H1 (cell line): Measurements from ENCODE around the gene NGEF. TPM values are rescaled to one million over a fixed set of nuclear protein-coding genes. Genes with fewer than 3 reads are reported as not detected.

Experiments used
- CTCF ChIA-PET: fragments of 300-600 bp; sonication (Branson Sonifier 250); formaldehyde crosslinking; loops from one replicate; lab custom pipeline; 2021; ENCODE audit not compliant: partially characterized antibody; lab: Charles Lee
- POLR2A ChIA-PET: fragments of 300-600 bp; sonication (Branson Sonifier 250); formaldehyde crosslinking; loops from one replicate; lab custom pipeline; 2021; ENCODE audit warnings: inconsistent platforms; ENCODE audit not compliant: partially characterized antibody; lab: Charles Lee
- DNase-seq, 2 experiments: peaks; one replicate each; pipeline versions ENCODE4 v3.0.0 to v3.0.0-alpha.2; 2010 to 2022; ENCODE audit warnings: low spot score in 2 of 2, low read depth in 1 of 2, mixed read lengths in 1 of 2
- FAIRE-seq: peaks from 2 replicates; lab custom pipeline; 2011; peaks lifted over from hg19 to GRCh38; lab: Jason Lieb, UNC
- H2AFZ ChIP-seq: 2 replicates; pipeline ENCODE4 v1.8.1; 2012; ENCODE audit warnings: low read length, inconsistent platforms
- H2AK5ac ChIP-seq: 2 replicates; pipeline ENCODE4 v1.6.1; 2013; ENCODE audit warnings: low read depth, low read length
- H2BK120ac ChIP-seq: replicated peaks from 2 replicates; pipeline ENCODE3; 2013; ENCODE audit warnings: low read depth, low read length, inconsistent platforms
- H2BK12ac ChIP-seq: 2 replicates; pipeline ENCODE4 v1.6.1; 2013; ENCODE audit warnings: low read depth, low read length
- H2BK15ac ChIP-seq: 2 replicates; pipeline ENCODE4 v1.6.1; 2013; ENCODE audit warnings: low read length
- H2BK20ac ChIP-seq: 2 replicates; pipeline ENCODE4 v1.6.1; 2013; ENCODE audit warnings: low read length
- H2BK5ac ChIP-seq: 2 replicates; pipeline ENCODE4 v1.6.1; 2013; ENCODE audit warnings: low read depth, low read length
- H3K14ac ChIP-seq: 2 replicates; pipeline ENCODE4 v1.6.1; 2013; ENCODE audit warnings: inconsistent platforms; ENCODE audit not compliant: insufficient read length
- H3K18ac ChIP-seq: 2 replicates; pipeline ENCODE4 v1.6.1; 2013; ENCODE audit warnings: low read length; ENCODE audit errors: extremely low read depth
- H3K23ac ChIP-seq: 2 replicates; pipeline ENCODE4 v1.6.1; 2013; ENCODE audit warnings: inconsistent platforms; ENCODE audit not compliant: insufficient read length
- H3K23me2 ChIP-seq: 2 replicates; pipeline ENCODE4 v1.6.1; 2013; ENCODE audit warnings: low read depth, low read length
- H3K27ac ChIP-seq: 2 replicates; pipeline ENCODE4 v1.6.1; 2011; ENCODE audit warnings: low read depth, low read length, inconsistent platforms
- H3K27me3 ChIP-seq, 4 experiments: replicated peaks in 1 of 4; 1 replicate in 1 of 4; 2 replicates in 3 of 4; pipeline versions ENCODE4 v1.6.1 to v1.8.1; 2011 to 2013; ENCODE audit warnings: low read length in 3 of 4, mild to moderate bottlenecking in 3 of 4, inconsistent platforms in 2 of 4, mixed read lengths in 2 of 4, moderate library complexity in 1 of 4; ENCODE audit not compliant: control insufficient read depth in 3 of 4, insufficient read depth in 3 of 4; ENCODE audit errors: extremely low read depth in 1 of 4
- H3K36me3 ChIP-seq, 4 experiments: 2 replicates each; pipeline versions ENCODE4 v1.6.1 to v1.8.1; 2011 to 2013; ENCODE audit warnings: mild to moderate bottlenecking in 4 of 4, low read length in 3 of 4, moderate library complexity in 2 of 4, control low read depth in 1 of 4, inconsistent platforms in 1 of 4; ENCODE audit not compliant: insufficient read depth in 4 of 4, control insufficient read depth in 2 of 4
- H3K4ac ChIP-seq: replicated peaks from 2 replicates; pipeline ENCODE3; 2013; ENCODE audit warnings: low read length, low read depth, mixed read lengths, inconsistent platforms; ENCODE audit not compliant: insufficient read length
- H3K4me1 ChIP-seq, 4 experiments: replicated peaks in 1 of 4; 1 replicate in 1 of 4; 2 replicates in 3 of 4; pipeline versions ENCODE4 v1.6.1 to v1.8.1; 2011 to 2013; ENCODE audit warnings: low read length in 3 of 4, inconsistent platforms in 2 of 4, mixed read lengths in 1 of 4; ENCODE audit not compliant: insufficient read depth in 4 of 4, control insufficient read depth in 3 of 4
- H3K4me2 ChIP-seq, 2 experiments: 2 replicates each; pipeline versions ENCODE4 v1.6.1 to v1.8.1; 2011 to 2013; ENCODE audit warnings: low read depth in 2 of 2, low read length in 2 of 2, control low read depth in 1 of 2, inconsistent platforms in 1 of 2, mild to moderate bottlenecking in 1 of 2; ENCODE audit not compliant: insufficient read depth in 1 of 2
- H3K4me3 ChIP-seq, 4 experiments: fragments of 200-600, 300-600 bp in 1 of 4; sonication (generic), shearing (Covaris generic), sonication (Bioruptor Twin) in 1 of 4; 2 replicates each; pipeline versions ENCODE4 v1.5.1 to v1.8.1; 2011 to 2016; ENCODE audit warnings: low read length in 4 of 4, low read depth in 3 of 4, control low read depth in 2 of 4, inconsistent platforms in 2 of 4, mild to moderate bottlenecking in 2 of 4, mixed read lengths in 1 of 4, moderate library complexity in 1 of 4; ENCODE audit not compliant: insufficient read depth in 2 of 4; ENCODE audit errors: extremely low read depth in 1 of 4
- H3K56ac ChIP-seq: replicated peaks from 2 replicates; pipeline ENCODE3; 2013; ENCODE audit warnings: low read depth, mild to moderate bottlenecking, mixed read lengths, low read length, inconsistent platforms; ENCODE audit not compliant: insufficient read length
- H3K79me1 ChIP-seq: 2 replicates; pipeline ENCODE4 v1.6.1; 2013; ENCODE audit warnings: low read depth, low read length, control low read depth
- H3K79me2 ChIP-seq, 2 experiments: 2 replicates each; pipeline versions ENCODE4 v1.6.1 to v1.8.1; 2012 to 2013; ENCODE audit warnings: low read length in 2 of 2, mild to moderate bottlenecking in 2 of 2, inconsistent platforms in 1 of 2; ENCODE audit not compliant: insufficient read depth in 2 of 2, control insufficient read depth in 1 of 2
- H3K9ac ChIP-seq, 4 experiments: replicated peaks in 1 of 4; 1 replicate in 1 of 4; 2 replicates in 3 of 4; pipeline versions ENCODE4 v1.6.1 to v1.8.1; 2011 to 2013; ENCODE audit warnings: low read depth in 3 of 4, low read length in 3 of 4, control low read depth in 2 of 4, mild to moderate bottlenecking in 2 of 4, moderate library complexity in 2 of 4, inconsistent platforms in 1 of 4; ENCODE audit errors: extremely low read depth in 1 of 4
- H3K9me3 ChIP-seq, 2 experiments: 2 replicates each; pipeline versions ENCODE4 v1.6.1 to v1.8.1; 2012 to 2013; ENCODE audit warnings: mild to moderate bottlenecking in 2 of 2, moderate library complexity in 2 of 2, control low read depth in 1 of 2, inconsistent platforms in 1 of 2, low read depth in 1 of 2, low read length in 1 of 2, mixed read lengths in 1 of 2; ENCODE audit not compliant: insufficient read depth in 2 of 2
- H4K20me1 ChIP-seq, 2 experiments: replicated peaks in 1 of 2; 2 replicates each; pipeline versions ENCODE3 to v1.8.1; 2011 to 2013; ENCODE audit warnings: inconsistent platforms in 2 of 2, low read length in 2 of 2, mild to moderate bottlenecking in 1 of 2; ENCODE audit not compliant: insufficient read depth in 2 of 2, control insufficient read depth in 1 of 2
- H4K5ac ChIP-seq: 2 replicates; pipeline ENCODE4 v1.6.1; 2013; ENCODE audit warnings: low read length, low read depth, mixed read lengths, inconsistent platforms; ENCODE audit not compliant: insufficient read length
- H4K8ac ChIP-seq: 2 replicates; pipeline ENCODE4 v1.8.0; 2013; ENCODE audit warnings: mild to moderate bottlenecking, moderate library complexity, low read length, inconsistent platforms; ENCODE audit not compliant: insufficient read depth; ENCODE audit errors: extremely low read depth
- H4K91ac ChIP-seq: replicated peaks from 2 replicates; pipeline ENCODE3; 2013; ENCODE audit warnings: low read length, mixed read lengths, inconsistent platforms; ENCODE audit not compliant: insufficient read length
- ATF3 ChIP-seq: IDR thresholded peaks from 2 replicates; pipeline ENCODE4 v1.6.1; 2011; ENCODE audit warnings: low read depth, mild to moderate bottlenecking, low read length; ENCODE audit not compliant: insufficient read depth
- BACH1 ChIP-seq: IDR thresholded peaks from 2 replicates; pipeline ENCODE4 v1.6.1; 2012; ENCODE audit warnings: low read length, improper control_type of control experiment
- CBX5 ChIP-seq: fragments of 300-800, 300-1000 bp; sonication (generic); IDR thresholded peaks from 2 replicates; pipeline ENCODE4 v1.7.1; 2016; ENCODE audit warnings: antibody characterized with exemption, low read length, low read depth
- E2F6 ChIP-seq: IDR thresholded peaks from 2 replicates; pipeline ENCODE4 v1.6.1; 2012; ENCODE audit warnings: inconsistent platforms
- EP300 ChIP-seq, 2 experiments: IDR thresholded peaks; 1 replicate in 1 of 2; 2 replicates in 1 of 2; pipeline ENCODE4 v1.6.1; 2011 to 2012; ENCODE audit warnings: low read depth in 2 of 2, low read length in 2 of 2, mild to moderate bottlenecking in 2 of 2, borderline replicate concordance in 1 of 2, inconsistent platforms in 1 of 2, moderate library complexity in 1 of 2
- HDAC6 ChIP-seq: IDR thresholded peaks from one replicate; pipeline ENCODE4 v1.7.1; 2012; ENCODE audit warnings: low read depth, mild to moderate bottlenecking, inconsistent platforms, low read length, moderate library complexity
- POLR2A ChIP-seq, 2 experiments: IDR thresholded peaks; 1 replicate in 1 of 2; 2 replicates in 1 of 2; pipeline ENCODE4 v1.6.1; 2011; ENCODE audit warnings: low read depth in 2 of 2, low read length in 2 of 2, mild to moderate bottlenecking in 2 of 2; ENCODE audit errors: control extremely low read depth in 1 of 2
- RXRA ChIP-seq: IDR thresholded peaks from 2 replicates; pipeline ENCODE4 v1.6.1; 2011; ENCODE audit warnings: low read depth, mild to moderate bottlenecking, low read length, moderate library complexity; ENCODE audit not compliant: insufficient read depth
- TAF1 ChIP-seq: IDR thresholded peaks from 2 replicates; pipeline ENCODE4 v1.6.1; 2011; ENCODE audit warnings: mild to moderate bottlenecking, low read depth, low read length
- USF2 ChIP-seq: IDR thresholded peaks from 2 replicates; pipeline ENCODE4 v1.6.1; 2011; ENCODE audit warnings: low read length, improper control_type of control experiment
- YY1 ChIP-seq: IDR thresholded peaks from 2 replicates; pipeline ENCODE4 v1.6.1; 2011; ENCODE audit warnings: low read depth, mild to moderate bottlenecking, low read length
- WGBS, 2 experiments: shearing (Covaris generic) in 1 of 2; methylation state at CpG; one replicate each; pipeline versions ENCODE4 v1.1.6 to v1.1.7; 2013 to 2015; ENCODE audit warnings: low lambda C conversion rate in 2 of 2, mixed read lengths in 2 of 2, inconsistent platforms in 1 of 2, low coverage in 1 of 2, missing lambda C conversion rate in 1 of 2; ENCODE audit not compliant: insufficient replicate concordance in 2 of 2, insufficient coverage in 1 of 2, insufficient read length in 1 of 2; ENCODE audit errors: extremely low coverage in 1 of 2, missing lambda C conversion rate in 1 of 2; 5-methylcytosine and 5-hydroxymethylcytosine counted together
- polyA plus RNA-seq, 7 experiments: library from polyadenylated mRNA; depleted of rRNA in 3 of 7; stranded (reverse) in 5 of 7; unstranded in 2 of 7; fragments of >200 nt in 5 of 7; fragments of 200-250 nt in 2 of 7; gene quantifications; 1 replicate in 5 of 7; 2 replicates in 1 of 7; 4 replicates in 1 of 7; pipeline versions ENCODE4 v1.2.1 to v1.2.3, GENCODE V29; 2011 to 2013; ENCODE audit warnings: missing spikeins in 2 of 7, mixed read lengths in 2 of 7
- total RNA-seq: library from RNA; stranded (reverse); fragmentation: NEBNext Ultra II Directional; extraction: Animal tissue kit (Norgen Biotek cat#: 25700); gene quantifications from 2 replicates; pipeline ENCODE4 v1.2.1, GENCODE V29; 2021

The NGEF gene
- total and polyA plus RNA-seq, 2 of the 8 experiments (the other 6 are each of a cell fraction or from before 2014, with no cell fraction given), result 2.7 to 3.2 TPM

GRCh38 chr2:232831496-232831895, 181.6 kb downstream of the NGEF start:
- no peak overlapping the region for H4K91ac ChIP-seq
- H3K27ac ChIP-seq, result no peak overlapping the region
- H3K79me1 ChIP-seq, result no peaks in the 10 kb centered on the region; the same call in 1 of the 2 replicates
- no peaks in the 10 kb centered on the region for H3K23me2 ChIP-seq
- no peak overlapping the region for H3K4me3 ChIP-seq
- no peak overlapping the region for H3K18ac ChIP-seq
- no peak overlapping the region for H4K5ac ChIP-seq
- no peaks in the 10 kb centered on the region for H3K79me2 ChIP-seq
- no peak overlapping the region for H3K4ac ChIP-seq
- CTCF ChIA-PET, result interaction anchor here (0.8 kb wide), 1 partner anchor 12 kb away, joined by 3 read pairs; no protein-coding TSS in a partner anchor
- no peak overlapping the region for H3K56ac ChIP-seq
- H3K23ac ChIP-seq, result no peak overlapping the region
- no peak overlapping the region for H2BK5ac ChIP-seq
- no peak overlapping the region for H3K9ac ChIP-seq
- no peak for DNase-seq
- H3K36me3 ChIP-seq, result peaks cover 4 to 48% (median 26%) of the 10 kb centered on the region in 4 experiments
- H3K27me3 ChIP-seq, result no peaks in the 10 kb centered on the region
- POLR2A ChIA-PET, result no interaction called here
- no peak overlapping the region for H2BK15ac ChIP-seq
- peaks cover 0 to 1% of the 10 kb centered on the region in 2 experiments for H4K20me1 ChIP-seq
- H2BK20ac ChIP-seq, result no peak overlapping the region
- H4K8ac ChIP-seq, result no peak overlapping the region
- H2AFZ ChIP-seq, result no peak overlapping the region
- FAIRE-seq, result no peak
- TF ChIP-seq E2F6 (no peak), RXRA (no peak), ATF3 (no peak), USF2 (no peak), TAF1 (no peak), BACH1 (no peak), YY1 (no peak), POLR2A (IDR thresholded peaks at IDR 0.05; ENCODE audit: control extremely low read depth in 1 of 2, low read depth in 2 of 2, low read length in 2 of 2) (no peak), HDAC6 (no peak), EP300 (IDR thresholded peaks at IDR 0.05; ENCODE audit: borderline replicate concordance in 1 of 2, low read depth in 2 of 2, low read length in 2 of 2) (no peak), CBX5 (no peak)
- TF ChIP-seq, all 59 proteins: peak for 0
- no peak overlapping the region for H2BK120ac ChIP-seq
- H3K4me1 ChIP-seq, result no peaks in the 10 kb centered on the region
- no peak overlapping the region for H2AK5ac ChIP-seq
- no peaks in the 10 kb centered on the region for H3K9me3 ChIP-seq
- H3K14ac ChIP-seq, result no peak overlapping the region
- WGBS, 2 experiments, result 85% methylated on average over 3 of the region's 3 CpGs; no CpG with 5 or more reads in 1 of the 2 experiments
- no peak overlapping the region for H2BK12ac ChIP-seq
- no peak overlapping the region for H3K4me2 ChIP-seq
